ENCODE data around the gene SPTBN1.

DNA sequence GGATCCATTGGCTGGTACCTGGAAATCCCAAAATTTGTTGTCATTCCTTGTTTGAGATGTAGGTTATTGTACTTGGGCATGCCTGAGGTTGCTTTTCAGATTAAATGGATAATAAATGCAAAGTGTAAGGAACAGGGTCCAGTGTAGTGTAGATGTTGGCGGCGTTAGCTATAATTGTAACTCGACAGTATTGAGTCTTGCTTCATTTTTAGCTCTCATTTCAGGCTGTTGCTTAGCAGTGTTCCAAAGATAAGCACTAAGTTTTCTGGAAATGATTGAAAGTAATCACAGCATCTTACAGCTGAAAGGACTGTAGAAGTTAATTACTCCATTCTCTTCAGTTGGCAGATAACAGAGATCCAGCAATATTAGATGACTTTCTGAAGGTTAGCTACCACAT is 47.8 kb upstream of the SPTBN1 start:
- TF ChIP-seq, protein P1, sequence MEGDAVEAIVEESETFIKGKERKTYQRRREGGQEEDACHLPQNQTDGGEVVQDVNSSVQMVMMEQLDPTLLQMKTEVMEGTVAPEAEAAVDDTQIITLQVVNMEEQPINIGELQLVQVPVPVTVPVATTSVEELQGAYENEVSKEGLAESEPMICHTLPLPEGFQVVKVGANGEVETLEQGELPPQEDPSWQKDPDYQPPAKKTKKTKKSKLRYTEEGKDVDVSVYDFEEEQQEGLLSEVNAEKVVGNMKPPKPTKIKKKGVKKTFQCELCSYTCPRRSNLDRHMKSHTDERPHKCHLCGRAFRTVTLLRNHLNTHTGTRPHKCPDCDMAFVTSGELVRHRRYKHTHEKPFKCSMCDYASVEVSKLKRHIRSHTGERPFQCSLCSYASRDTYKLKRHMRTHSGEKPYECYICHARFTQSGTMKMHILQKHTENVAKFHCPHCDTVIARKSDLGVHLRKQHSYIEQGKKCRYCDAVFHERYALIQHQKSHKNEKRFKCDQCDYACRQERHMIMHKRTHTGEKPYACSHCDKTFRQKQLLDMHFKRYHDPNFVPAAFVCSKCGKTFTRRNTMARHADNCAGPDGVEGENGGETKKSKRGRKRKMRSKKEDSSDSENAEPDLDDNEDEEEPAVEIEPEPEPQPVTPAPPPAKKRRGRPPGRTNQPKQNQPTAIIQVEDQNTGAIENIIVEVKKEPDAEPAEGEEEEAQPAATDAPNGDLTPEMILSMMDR (conservative IDR thresholded peaks at IDR 0.05; ENCODE audit: low read length), result no peak
- TF ChIP-seq EZH2phosphoT487 (IDR thresholded peaks at IDR 0.05; ENCODE audit: borderline replicate concordance), result no peak
